ENCODE results near the gene TSPAN32.

- TF ChIP-seq CTCF (IDR thresholded peaks at IDR 0.05; ENCODE audit: extremely low read depth in 1 of 2, insufficient read depth in 1 of 2, low read depth in 1 of 2, low read length in 2 of 2) (no peak), POLR2A (IDR thresholded peaks at IDR 0.05; ENCODE audit: low read depth, low read length) (no peak), EZH2 (IDR thresholded peaks at IDR 0.05; ENCODE audit: borderline replicate concordance, low read depth, low read length, severe bottlenecking) (no peak), POLR2AphosphoS5 (IDR thresholded peaks at IDR 0.05; ENCODE audit: insufficient read depth, low read depth, low read length) (no peak), MYC (IDR thresholded peaks at IDR 0.05; ENCODE audit: low read depth, low read length) (no peak)
- TF ChIP-seq, protein P1, sequence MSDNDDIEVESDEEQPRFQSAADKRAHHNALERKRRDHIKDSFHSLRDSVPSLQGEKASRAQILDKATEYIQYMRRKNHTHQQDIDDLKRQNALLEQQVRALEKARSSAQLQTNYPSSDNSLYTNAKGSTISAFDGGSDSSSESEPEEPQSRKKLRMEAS (IDR thresholded peaks at IDR 0.05; ENCODE audit: insufficient read depth, insufficient read length), result no peak
These were observed 14.7 kb upstream of the TSPAN32 start for GRCh38 chr11:2287091-2287490.

All from endothelial cell of umbilical vein (primary cell).